Measurements from ENCODE around the gene TAF1. TPM values are rescaled to one million over a fixed set of nuclear protein-coding genes. Genes with fewer than 3 reads are reported as not detected.
"Not testable (repeated sequence)": the region's sequence is repeated elsewhere in the genome, so short reads cannot be mapped to it uniquely, and the experiment has no call there.

The TAF1 gene
- total RNA-seq, 6 donors from 2014 or later = 29.3 to 307 (median 55.3) TPM

- TF ChIP-seq POLR2A (IDR thresholded peaks at IDR 0.05) (no peak), EP300 (IDR thresholded peaks at IDR 0.05) (no peak), POLR2AphosphoS5 (IDR thresholded peaks at IDR 0.05) (no peak), CTCF (IDR thresholded peaks at IDR 0.05) (no peak)
- Histone ChIP-seq H3K36me3 (no peaks in the 10 kb centered on the region), H3K4me3 (no peak overlapping the region), H3K27me3 (no peaks in the 10 kb centered on the region), H3K27ac (no peak overlapping the region), H3K9me3 (no peaks in the 10 kb centered on the region), H3K4me1 (no peaks in the 10 kb centered on the region)
- no peak for DNase-seq
- no peak for ATAC-seq (ENCODE audit: low FRiP score in 2 of 2)
- 78 to 82% methylated on average over 4 of the region's 4 CpGs for WGBS, 2 donors
Measured at GRCh38 chrX:71482228-71482958, 116.2 kb downstream of the TAF1 start.

GRCh38 chrX:71487814-71488213 lies 121.7 kb downstream of the TAF1 start:
- Histone ChIP-seq H3K4me3 (no peak overlapping the region), H3K4me1 (no peaks in the 10 kb centered on the region), H3K27me3 (no peaks in the 10 kb centered on the region), H3K36me3 (no peaks in the 10 kb centered on the region), H3K9me3 (no peaks in the 10 kb centered on the region), H3K27ac (no peak overlapping the region)
- TF ChIP-seq CTCF (IDR thresholded peaks at IDR 0.05) (no peak), EP300 (IDR thresholded peaks at IDR 0.05) (no peak), POLR2A (IDR thresholded peaks at IDR 0.05) (no peak), POLR2AphosphoS5 (IDR thresholded peaks at IDR 0.05) (no peak)
- ATAC-seq (ENCODE audit: low FRiP score in 2 of 2) = no peak
- DNase-seq = no peak

GRCh38 chrX:71489540-71489939 lies 123.4 kb downstream of the TAF1 start:
- WGBS, 2 donors = 81 to 100% methylated on average over 5 of the region's 5 CpGs
- Histone ChIP-seq H3K9me3 (no peaks in the 10 kb centered on the region), H3K4me1 (no peaks in the 10 kb centered on the region), H3K4me3 (no peak overlapping the region), H3K27me3 (no peaks in the 10 kb centered on the region), H3K36me3 (no peaks in the 10 kb centered on the region), H3K27ac (no peak overlapping the region)
- TF ChIP-seq POLR2AphosphoS5 (IDR thresholded peaks at IDR 0.05) = no peak
- TF ChIP-seq CTCF (IDR thresholded peaks at IDR 0.05) = no peak
- no peak for TF ChIP-seq POLR2A (IDR thresholded peaks at IDR 0.05)
- no peak for ATAC-seq (ENCODE audit: low FRiP score in 2 of 2)
- no peak for DNase-seq

GRCh38 chrX:71492231-71493065 lies 126.3 kb downstream of the TAF1 start:
- Histone ChIP-seq H3K9me3 (no peaks in the 10 kb centered on the region), H3K36me3 (no peaks in the 10 kb centered on the region), H3K27me3 (no peaks in the 10 kb centered on the region), H3K4me1 (no peaks in the 10 kb centered on the region), H3K4me3 (peak overlapping the region; percentile 51 to 64 (median 56)), H3K27ac (peak overlapping the region in 3 of 4 donors; percentile 7 to 65 (median 58))
- WGBS, 2 donors = 9 to 39% methylated on average over 25 to 63 of the region's 76 CpGs
- no peak for TF ChIP-seq EP300 (IDR thresholded peaks at IDR 0.05)
- peak in 1 of 4 donors; percentile 8 for TF ChIP-seq POLR2A (IDR thresholded peaks at IDR 0.05)
- peak; percentile 71 to 92 for ATAC-seq (ENCODE audit: low FRiP score in 2 of 2)
- peak; percentile 47 to 89 for DNase-seq

GRCh38 chrX:71493111-71493613 lies 127.0 kb downstream of the TAF1 start:
- Histone ChIP-seq H3K9me3 (no peaks in the 10 kb centered on the region), H3K36me3 (no peaks in the 10 kb centered on the region), H3K4me1 (no peaks in the 10 kb centered on the region), H3K27ac (peak overlapping the region in 3 of 4 donors; percentile 7 to 65 (median 21)), H3K27me3 (no peaks in the 10 kb centered on the region), H3K4me3 (peak overlapping the region in 3 of 4 donors; percentile 51 to 64 (median 60))
- ATAC-seq (ENCODE audit: low FRiP score in 2 of 2) = peak; percentile 51 to 55
- TF ChIP-seq POLR2AphosphoS5 (IDR thresholded peaks at IDR 0.05) (no peak), CTCF (IDR thresholded peaks at IDR 0.05) (no peak), POLR2A (IDR thresholded peaks at IDR 0.05) (no peak), EP300 (IDR thresholded peaks at IDR 0.05) (no peak)
- 54 to 71% methylated on average over 8 to 16 of the region's 16 CpGs for WGBS, 2 donors
- DNase-seq = peak in 1 of 2 donors; percentile 24

- not testable (repeated sequence) for ATAC-seq (ENCODE audit: low FRiP score in 2 of 2); H3K27ac ChIP-seq; DNase-seq; H3K27me3 ChIP-seq; H3K36me3 ChIP-seq; H3K4me1 ChIP-seq; H3K4me3 ChIP-seq; H3K9me3 ChIP-seq
- 64 to 67% methylated on average over 3 of the region's 3 CpGs for WGBS, 2 donors
Measured at GRCh38 chrX:71495979-71496378, 129.8 kb downstream of the TAF1 start.
